ENCODE measurements around the gene RBM17. TPM values are rescaled to one million over a fixed set of nuclear protein-coding genes. Genes with fewer than 3 reads are reported as not detected.
"Not testable (repeated sequence)": the region's sequence is repeated elsewhere in the genome, so short reads cannot be mapped to it uniquely, and the experiment has no call there.

Gene RBM17
- total RNA-seq, 1 experiment from 2014 or later: 128 TPM

DNA sequence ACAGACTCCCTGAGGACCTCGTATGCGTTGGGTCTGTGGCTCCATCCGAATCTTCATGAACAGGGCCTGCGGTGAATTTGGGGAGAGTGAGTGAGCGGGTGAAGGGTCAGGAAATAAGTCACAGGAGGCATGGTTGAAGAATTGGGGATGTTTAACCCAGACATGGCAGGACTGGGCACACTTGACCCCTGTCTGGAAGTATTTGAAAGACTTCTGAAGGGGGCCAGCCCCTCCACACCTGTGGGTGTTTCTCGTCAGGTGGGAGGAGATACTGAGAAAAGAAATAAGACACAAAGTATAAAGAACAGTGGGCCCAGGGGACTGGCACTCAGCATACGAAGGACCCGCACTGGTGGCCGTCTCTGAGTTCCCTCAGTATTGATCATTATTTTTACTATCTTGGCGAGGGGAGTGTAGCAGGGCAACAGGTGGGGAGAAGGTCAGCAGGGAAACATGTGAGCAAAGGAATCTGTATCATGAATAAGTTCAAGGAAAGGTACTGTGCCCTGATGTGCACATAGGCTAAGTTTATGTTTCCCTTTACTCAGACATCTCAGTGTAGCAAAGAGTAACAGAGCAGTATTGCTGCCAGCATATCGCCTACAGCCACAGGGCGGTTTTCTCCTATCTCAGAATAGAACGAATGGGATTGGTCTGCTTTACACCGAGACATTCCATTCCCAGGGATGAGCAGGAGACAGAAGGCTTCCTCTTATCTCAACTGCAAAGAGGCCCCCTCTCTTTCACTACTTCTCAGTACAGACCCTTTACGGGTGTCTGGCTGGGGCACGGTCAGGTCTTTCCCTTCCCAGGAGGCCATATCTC is 75.6 kb downstream of the RBM17 start:
- Mint-ChIP-seq H3K36me3 (ENCODE audit: insufficient read depth, unreplicated experiment) (peaks cover 28% of the 10 kb centered on the region), H3K27ac (ENCODE audit: low read depth, unreplicated experiment) (peak overlapping the region; percentile 93), H3K4me1 (ENCODE audit: insufficient read depth, unreplicated experiment) (peaks cover 18% of the 10 kb centered on the region), H3K9me3 (ENCODE audit: unreplicated experiment) (no peaks in the 10 kb centered on the region), H3K27me3 (ENCODE audit: insufficient read depth, unreplicated experiment) (no peaks in the 10 kb centered on the region), H3K4me3 (ENCODE audit: unreplicated experiment) (peak overlapping the region; percentile 95)
- intact Hi-C loops (cut with micrococcal nuclease): loop anchor here (1.0 kb wide), 1 partner anchor 233 kb away; no protein-coding TSS in a partner anchor
- DNase-seq (ENCODE audit: unreplicated experiment): no peak
- ChIA-PET POLR2A (interaction anchor here (0.6 to 2.1 kb wide), 5 partner anchors 10 to 156 kb away, joined by 3 to 14 read pairs (median 6); partner anchors contain the start of gene PFKFB3), CTCF (interaction anchor here (1.3 to 1.6 kb wide), 2 partner anchors 12 to 237 kb away, joined by 4 to 6 read pairs; no protein-coding TSS in a partner anchor)
- no TSS peak for BruUV-seq (replicated peaks)
- TF ChIP-seq CTCF (IDR thresholded peaks at IDR 0.05; ENCODE audit: unreplicated experiment): no peak

DNA sequence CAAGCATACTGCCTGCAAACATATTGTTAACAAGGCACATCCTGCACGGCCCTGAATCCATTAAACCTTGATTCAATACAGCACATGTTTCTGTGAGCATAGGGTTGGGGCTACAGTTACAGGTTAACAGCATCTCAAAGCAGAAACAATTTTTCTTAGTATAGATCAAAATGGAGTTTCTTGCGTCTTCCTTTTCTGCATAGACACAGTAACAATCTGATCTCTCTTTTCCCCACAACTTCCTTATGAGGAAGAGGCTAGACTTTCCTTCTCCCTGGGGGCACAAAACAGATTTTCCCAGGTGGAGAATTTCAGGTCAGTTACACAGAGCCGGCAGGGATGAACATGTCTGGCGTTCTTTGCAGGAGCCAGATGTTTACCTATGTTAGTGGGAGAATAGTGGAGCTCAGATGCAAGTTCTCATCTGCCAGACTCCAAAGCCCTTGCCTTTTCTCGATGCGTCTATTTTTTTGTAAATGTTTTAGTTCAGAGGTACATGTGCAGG is 76.4 kb downstream of the RBM17 start:
- H3K36me3 Mint-ChIP-seq (ENCODE audit: insufficient read depth, unreplicated experiment): peaks cover 28% of the 10 kb centered on the region
- BruUV-seq (replicated peaks): no TSS peak
- intact Hi-C loops (cut with micrococcal nuclease): no loop called here
- H3K27me3 Mint-ChIP-seq (ENCODE audit: insufficient read depth, unreplicated experiment): no peaks in the 10 kb centered on the region
- no peak for DNase-seq (ENCODE audit: unreplicated experiment)
- ChIA-PET POLR2A (no interaction called here), CTCF (interaction anchor here (0.8 kb wide), 1 partner anchor 236 kb away, joined by 3 read pairs; no protein-coding TSS in a partner anchor)
- no peak for TF ChIP-seq CTCF (IDR thresholded peaks at IDR 0.05; ENCODE audit: unreplicated experiment)
- peak overlapping the region; percentile 95 for H3K4me3 Mint-ChIP-seq (ENCODE audit: unreplicated experiment)
- peaks cover 19% of the 10 kb centered on the region for H3K4me1 Mint-ChIP-seq (ENCODE audit: insufficient read depth, unreplicated experiment)
- peak overlapping the region; percentile 93 for H3K27ac Mint-ChIP-seq (ENCODE audit: low read depth, unreplicated experiment)
- H3K9me3 Mint-ChIP-seq (ENCODE audit: unreplicated experiment): no peaks in the 10 kb centered on the region

DNA sequence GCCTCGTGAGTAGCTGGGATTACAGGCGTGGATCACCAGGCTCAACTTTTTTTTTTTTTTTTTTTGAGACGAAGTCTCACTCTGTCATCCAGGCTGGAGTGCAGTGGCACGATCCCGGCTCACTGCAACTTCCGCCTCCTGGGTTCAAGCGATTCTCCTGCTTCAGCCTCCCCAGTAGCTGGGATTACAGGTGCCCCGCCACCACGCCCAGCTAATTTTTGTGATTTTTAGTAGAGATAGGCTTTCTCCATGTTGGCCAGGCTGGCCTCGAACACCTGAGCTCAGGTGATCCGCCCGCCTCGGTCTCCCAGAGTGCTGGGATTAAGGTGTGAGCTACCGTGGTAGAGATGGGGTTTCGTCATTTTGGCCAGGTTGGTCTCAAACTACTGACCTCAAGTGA is 77.1 kb downstream of the RBM17 start:
- Mint-ChIP-seq H3K36me3 (ENCODE audit: insufficient read depth, unreplicated experiment) (peaks cover 28% of the 10 kb centered on the region), H3K4me1 (ENCODE audit: insufficient read depth, unreplicated experiment) (peaks cover 24% of the 10 kb centered on the region), H3K4me3 (ENCODE audit: unreplicated experiment) (peak overlapping the region; percentile 95)
- BruUV-seq (replicated peaks); intact Hi-C loops (cut with micrococcal nuclease); H3K27me3 Mint-ChIP-seq (ENCODE audit: insufficient read depth, unreplicated experiment); DNase-seq (ENCODE audit: unreplicated experiment); H3K9me3 Mint-ChIP-seq (ENCODE audit: unreplicated experiment); H3K27ac Mint-ChIP-seq (ENCODE audit: low read depth, unreplicated experiment): not testable (repeated sequence)
- CTCF ChIA-PET: interaction anchor here (0.8 kb wide), 1 partner anchor 236 kb away, joined by 3 read pairs; no protein-coding TSS in a partner anchor
- POLR2A ChIA-PET: interaction anchor here (0.7 to 1.0 kb wide), 2 partner anchors 54 to 228 kb away, joined by 3 read pairs; no protein-coding TSS in a partner anchor

Small RNA genes within 50 kb of the gene (microRNA-seq; reads per million reads assigned to microRNA genes)
- gene MIR3155A (not detected), gene MIR3155B (not detected)

Other genes starting within 250 kb of the RBM17 start
- gene ANKRD16, start 199.1 kb upstream of the RBM17 start, total RNA-seq (2022): 9.9 and 10.6 TPM in 2 replicates
- gene FBH1, start 198.8 kb upstream of the RBM17 start, total RNA-seq (2022): 61.8 and 70.5 TPM in 2 replicates
- gene IL15RA, start 111.5 kb upstream of the RBM17 start, total RNA-seq (2022): 6.0 and 7.9 TPM in 2 replicates
- not detected in 2 replicates for gene IL2RA, start 26.7 kb upstream of the RBM17 start, total RNA-seq (2022)
- gene PFKFB3, start 113.9 kb downstream of the RBM17 start, total RNA-seq (2022): 15.8 and 17.8 TPM in 2 replicates